Endothelial cell of umbilical vein (primary cell): ENCODE measurements around the gene CEP152. TPM values are rescaled to one million over a fixed set of nuclear protein-coding genes. Genes with fewer than 3 reads are reported as not detected.

Experiments
- BruUV-seq: library from RNA; stranded (reverse); fragments of 400-500 nt; replicated peaks from 2 replicates; lab custom pipeline; 2021; lab: Mats Ljungman, UMichigan
- CTCF ChIA-PET: fragments of 300-600, 350-600 bp; sonication (Branson Sonifier 250); formaldehyde crosslinking; loops from one replicate; lab custom pipeline; 2021; ENCODE audit warnings: antibody characterized with exemption, inconsistent platforms; lab: Charles Lee
- POLR2A ChIA-PET: fragments of 300-600, 350-600 bp; sonication (Branson Sonifier 250); formaldehyde crosslinking; loops from one replicate; lab custom pipeline; 2021; ENCODE audit warnings: antibody characterized with exemption, inconsistent platforms; lab: Charles Lee
- DNase-seq: peaks from one replicate; pipeline ENCODE4 v3.0.0-alpha.2; 2011; ENCODE audit warnings: low read depth, low spot score
- FAIRE-seq: peaks from 2 replicates; lab custom pipeline; 2011; peaks lifted over from hg19 to GRCh38; lab: Jason Lieb, UNC
- H2AFZ ChIP-seq: 2 replicates; pipeline ENCODE4 v1.6.0; 2012; ENCODE audit warnings: low read depth, low read length, control low read depth, inconsistent platforms
- H3K27ac ChIP-seq: 2 replicates; pipeline ENCODE4 v1.5.1; 2011; ENCODE audit warnings: low read depth, mild to moderate bottlenecking, control low read depth, low read length, moderate library complexity; ENCODE audit not compliant: insufficient read depth
- H3K27me3 ChIP-seq, 2 experiments: 2 replicates each; pipeline versions ENCODE4 v1.6.0 to v1.6.1; 2011; ENCODE audit warnings: low read length in 2 of 2, mixed read lengths in 1 of 2; ENCODE audit not compliant: control insufficient read depth in 2 of 2, insufficient read depth in 2 of 2
- H3K36me3 ChIP-seq, 2 experiments: 2 replicates in 1 of 2; 3 replicates in 1 of 2; pipeline ENCODE4 v1.5.1; 2011; ENCODE audit warnings: low read length in 2 of 2, mild to moderate bottlenecking in 1 of 2, moderate library complexity in 1 of 2; ENCODE audit not compliant: control insufficient read depth in 2 of 2, insufficient read depth in 2 of 2; ENCODE audit errors: extremely low read depth in 1 of 2
- H3K4me1 ChIP-seq: 3 replicates; pipeline ENCODE4 v1.5.1; 2011; ENCODE audit warnings: mild to moderate bottlenecking, low read length; ENCODE audit not compliant: control insufficient read depth, insufficient read depth; ENCODE audit errors: extremely low read depth
- H3K4me2 ChIP-seq: 2 replicates; pipeline ENCODE4 v1.6.1; 2011; ENCODE audit warnings: low read length, control low read depth, mixed read lengths; ENCODE audit not compliant: insufficient read depth
- H3K4me3 ChIP-seq, 3 experiments: fragments of 200-600 bp in 1 of 3; sonication (generic), shearing (Covaris generic) in 1 of 3; replicated peaks in 1 of 3; 2 replicates each; pipeline ENCODE4 v1.5.1; 2011 to 2016; ENCODE audit warnings: control low read depth in 3 of 3, low read length in 3 of 3, mild to moderate bottlenecking in 2 of 3, inconsistent platforms in 1 of 3, low read depth in 1 of 3, moderate library complexity in 1 of 3; ENCODE audit not compliant: insufficient read depth in 1 of 3
- H3K79me2 ChIP-seq: 2 replicates; pipeline ENCODE4 v1.6.0; 2012; ENCODE audit warnings: low read length, inconsistent platforms; ENCODE audit not compliant: control insufficient read depth, insufficient read depth
- H3K9ac ChIP-seq: replicated peaks from 2 replicates; pipeline ENCODE3; 2011; ENCODE audit warnings: low read length, control low read depth; ENCODE audit not compliant: insufficient read depth; ENCODE audit errors: extremely low read depth
- H3K9me1 ChIP-seq: replicated peaks from 3 replicates; pipeline ENCODE4 v1.6.0; 2011; ENCODE audit warnings: mild to moderate bottlenecking, low read length; ENCODE audit not compliant: control insufficient read depth, insufficient read depth; ENCODE audit errors: extremely low read depth
- H3K9me3 ChIP-seq: replicated peaks from 2 replicates; pipeline ENCODE4 v1.5.1; 2012; ENCODE audit warnings: low read length, inconsistent platforms; ENCODE audit not compliant: control insufficient read depth, insufficient read depth
- H4K20me1 ChIP-seq: replicated peaks from 2 replicates; pipeline ENCODE3; 2011; ENCODE audit warnings: mild to moderate bottlenecking, low read length; ENCODE audit not compliant: control insufficient read depth, insufficient read depth; ENCODE audit errors: extremely low read depth
- CTCF ChIP-seq, 2 donors: IDR thresholded peaks; 1 replicate in 1 of 2; 2 replicates in 1 of 2; pipeline ENCODE4 v1.5.1; 2011; ENCODE audit warnings: low read length in 2 of 2, mild to moderate bottlenecking in 2 of 2, moderate library complexity in 2 of 2, control low read depth in 1 of 2, inconsistent platforms in 1 of 2, low read depth in 1 of 2; ENCODE audit not compliant: insufficient read depth in 1 of 2; ENCODE audit errors: extremely low read depth in 1 of 2
- EZH2 ChIP-seq: IDR thresholded peaks from 2 replicates; pipeline ENCODE4 v1.6.1; 2012; ENCODE audit warnings: borderline replicate concordance, low read depth, mild to moderate bottlenecking, moderate library complexity, low read length, inconsistent platforms; ENCODE audit not compliant: severe bottlenecking
- FOS ChIP-seq: IDR thresholded peaks from 2 replicates; pipeline ENCODE4 v1.6.1; 2011; ENCODE audit warnings: mild to moderate bottlenecking, low read length, moderate library complexity, borderline replicate concordance; ENCODE audit not compliant: insufficient read depth
- GATA2 ChIP-seq: IDR thresholded peaks from 2 replicates; pipeline ENCODE4 v1.7.0; 2011; ENCODE audit warnings: low read depth, mild to moderate bottlenecking, moderate library complexity, mixed read lengths, low read length; ENCODE audit not compliant: insufficient read length, insufficient read depth
- JUN ChIP-seq: IDR thresholded peaks from 2 replicates; pipeline ENCODE4 v1.6.1; 2011; ENCODE audit warnings: borderline replicate concordance, low read depth; ENCODE audit not compliant: insufficient read length, insufficient read depth
- MAX ChIP-seq: IDR thresholded peaks from 2 replicates; pipeline ENCODE4 v1.6.1; 2011; ENCODE audit not compliant: insufficient read depth, insufficient read length
- MYC ChIP-seq: IDR thresholded peaks from one replicate; pipeline ENCODE4 v1.6.1; 2011; ENCODE audit warnings: mild to moderate bottlenecking, low read depth, low read length
- POLR2A ChIP-seq: IDR thresholded peaks from 2 replicates; pipeline ENCODE4 v1.6.1; 2012; ENCODE audit warnings: low read depth, mild to moderate bottlenecking, control low read depth, low read length
- POLR2AphosphoS5 ChIP-seq: IDR thresholded peaks from 2 replicates; pipeline ENCODE4 v1.6.1; 2012; ENCODE audit warnings: low read depth, mild to moderate bottlenecking, control low read depth, low read length, moderate library complexity; ENCODE audit not compliant: insufficient read depth
- dilution Hi-C: fragments of 300-500 bp; cut with MboI; formaldehyde crosslinking; loops from one replicate; pipeline ENCODE4 v1.15.0; 2019; ENCODE audit warnings: low sequenced_read_pairs; ENCODE audit not compliant: extremely low pct_ligation_motif_present
- intact Hi-C: fragments of 100-400 bp; cut with micrococcal nuclease; formaldehyde crosslinking; loops from one replicate; pipeline ENCODE4 v1.10.0; 2022
- polyA plus RNA-seq, 4 experiments: library from polyadenylated mRNA; depleted of rRNA in 3 of 4; stranded (reverse) in 3 of 4; unstranded in 1 of 4; fragments of >200 nt; gene quantifications; 2 replicates each; pipeline versions ENCODE4 v1.2.1 to v1.2.3, GENCODE V29; 2011 to 2012; ENCODE audit warnings: missing spikeins in 1 of 4
- total RNA-seq: library from RNA; stranded (reverse); gene quantifications from 2 replicates; pipeline ENCODE4 v1.2.3, GENCODE V29; 2021

Gene CEP152
- total and polyA plus RNA-seq, 2 donors (not counting 3 experiments of a cell fraction or from before 2014, with no cell fraction given): 3.0 to 15.7 TPM

GRCh38 chr15:48722764-48723661, 87.9 kb downstream of the CEP152 start:
- TF ChIP-seq GATA2 (peak; percentile 81), POLR2A (no peak), CTCF (IDR thresholded peaks at IDR 0.05; ENCODE audit: extremely low read depth in 1 of 2, insufficient read depth in 1 of 2, low read depth in 1 of 2, low read length in 2 of 2) (no peak), JUN (peak; percentile 87), MYC (no peak), MAX (no peak), EZH2 (no peak), POLR2AphosphoS5 (peak; percentile 83), FOS (peak; percentile 100)
- Histone ChIP-seq H4K20me1 (no peaks in the 10 kb centered on the region), H3K27me3 (no peaks in the 10 kb centered on the region), H3K79me2 (no peaks in the 10 kb centered on the region), H3K4me3 (no peak overlapping the region), H3K4me1 (peaks cover 20% of the 10 kb centered on the region), H3K4me2 (peak overlapping the region; percentile 33), H2AFZ (peak overlapping the region; percentile 14), H3K36me3 (no peaks in the 10 kb centered on the region), H3K9ac (no peak overlapping the region), H3K9me1 (no peaks in the 10 kb centered on the region), H3K27ac (peak overlapping the region; percentile 7), H3K9me3 (no peaks in the 10 kb centered on the region)
- TSS peak; percentile 86 for BruUV-seq
- intact Hi-C loops: loop anchor here (5.0 kb wide), 2 partner anchors 89 to 366 kb away; partner anchors contain the start of gene CEP152
- dilution Hi-C loops: no loop called here
- POLR2A ChIA-PET: no interaction called here
- DNase-seq (peak; percentile 79), FAIRE-seq (peak; percentile 47)
- CTCF ChIA-PET: interaction anchor here (0.8 to 1.3 kb wide), 3 partner anchors 14 to 370 kb away, joined by 3 to 4 read pairs (median 3); no protein-coding TSS in a partner anchor
